GM18502 (cell line): ENCODE results near the gene FN1.

Experiments used
- ATAC-seq: cut with Tn5 transposase; IDR thresholded peaks from one replicate; pipeline ENCODE4 v1.9.1; 2021; ENCODE audit warnings: mild to moderate bottlenecking; ENCODE audit not compliant: unreplicated experiment, poor library complexity

Gene FN1

GRCh38 chr2:215435870-215436704 is at the start of gene FN1:
TSS of gene FN1 (minus strand) at chr2:215436068. CDS start at chr2:215435802, 266 bp downstream.
- peak; percentile 86 for ATAC-seq

GRCh38 chr2:215485032-215485431 is 49.2 kb upstream of the FN1 start:
- ATAC-seq = no peak

- no peak for ATAC-seq
Measured at GRCh38 chr2:215484570-215484969, 48.7 kb upstream of the FN1 start.

- ATAC-seq = no peak
Measured at GRCh38 chr2:215483431-215483830, 47.6 kb upstream of the FN1 start.

- ATAC-seq = no peak
Measured at GRCh38 chr2:215479536-215480240, 43.8 kb upstream of the FN1 start.

- no peak for ATAC-seq
Measured at GRCh38 chr2:215479121-215479520, 43.3 kb upstream of the FN1 start.

- no peak for ATAC-seq
Measured at GRCh38 chr2:215476424-215476823, 40.6 kb upstream of the FN1 start.

GRCh38 chr2:215466097-215466909 is 30.4 kb upstream of the FN1 start:
- ATAC-seq = no peak

- ATAC-seq = no peak
Measured at GRCh38 chr2:215465256-215465655, 29.4 kb upstream of the FN1 start.

- no peak for ATAC-seq
Measured at GRCh38 chr2:215461836-215462532, 26.1 kb upstream of the FN1 start.

- no peak for ATAC-seq
Measured at GRCh38 chr2:215460682-215461382, 25.0 kb upstream of the FN1 start.

- ATAC-seq = no peak
Measured at GRCh38 chr2:215455958-215456357, 20.1 kb upstream of the FN1 start.

- ATAC-seq = peak; percentile 83
Measured at GRCh38 chr2:215454519-215455246, 18.8 kb upstream of the FN1 start.

GRCh38 chr2:215452725-215453124 is 16.9 kb upstream of the FN1 start:
- no peak for ATAC-seq

- no peak for ATAC-seq
Measured at GRCh38 chr2:215451012-215451756, 15.3 kb upstream of the FN1 start.

GRCh38 chr2:215450188-215451011 is 14.5 kb upstream of the FN1 start:
- no peak for ATAC-seq

- no peak for ATAC-seq
Measured at GRCh38 chr2:215447673-215448081, 11.8 kb upstream of the FN1 start.
